ENCODE measurements around the gene CAST.
"Not testable (repeated sequence)": the region's sequence is repeated elsewhere in the genome, so short reads cannot be mapped to it uniquely, and the experiment has no call there.

Gene CAST

GRCh38 chr5:96795626-96796025 lies 133.4 kb downstream of the CAST start:
- Histone ChIP-seq H3K79me2 (ENCODE audit: insufficient read depth, low read length) (no peaks in the 10 kb centered on the region), H4K20me1 (ENCODE audit: low read depth, low read length) (no peaks in the 10 kb centered on the region), H3K27me3 (ENCODE audit: low read length) (no peaks in the 10 kb centered on the region), H3K9me3 (ENCODE audit: insufficient read depth, low read length) (no peaks in the 10 kb centered on the region), H3K4me3 (ENCODE audit: insufficient read depth, low read length, poor library complexity, severe bottlenecking) (no peak overlapping the region), H3K4me2 (ENCODE audit: low read depth, low read length, poor library complexity, severe bottlenecking) (no peak overlapping the region), H3K9ac (ENCODE audit: low read length) (no peak overlapping the region), H2AFZ (ENCODE audit: low read depth, low read length, severe bottlenecking) (no peak overlapping the region), H3K9me2 (replicated peaks; ENCODE audit: insufficient read depth, low read length) (no peaks in the 10 kb centered on the region), H3K27ac (ENCODE audit: low read depth, low read length) (no peak overlapping the region), H3F3A (ENCODE audit: insufficient read depth) (no peaks in the 10 kb centered on the region), H3K36me3 (ENCODE audit: low read length) (peaks cover 25% of the 10 kb centered on the region)
- TF ChIP-seq CTCF (IDR thresholded peaks at IDR 0.05; ENCODE audit: insufficient read depth, low read length, poor library complexity, severe bottlenecking): no peak
- no peak for TF ChIP-seq EZH2phosphoT487 (conservative IDR thresholded peaks at IDR 0.05; ENCODE audit: low read length)

- Histone ChIP-seq H3K9me2 (replicated peaks; ENCODE audit: insufficient read depth, low read length) (no peaks in the 10 kb centered on the region), H3K27me3 (ENCODE audit: low read length) (no peaks in the 10 kb centered on the region), H3K4me2 (ENCODE audit: low read depth, low read length, poor library complexity, severe bottlenecking) (no peak overlapping the region), H3K79me2 (ENCODE audit: insufficient read depth, low read length) (no peaks in the 10 kb centered on the region), H2AFZ (ENCODE audit: low read depth, low read length, severe bottlenecking) (no peak overlapping the region), H4K20me1 (ENCODE audit: low read depth, low read length) (no peaks in the 10 kb centered on the region), H3K36me3 (ENCODE audit: low read length) (peaks cover 25% of the 10 kb centered on the region), H3K4me3 (ENCODE audit: insufficient read depth, low read length, poor library complexity, severe bottlenecking) (no peak overlapping the region), H3K9me3 (ENCODE audit: insufficient read depth, low read length) (no peaks in the 10 kb centered on the region), H3K27ac (ENCODE audit: low read depth, low read length) (no peak overlapping the region), H3F3A (ENCODE audit: insufficient read depth) (no peaks in the 10 kb centered on the region), H3K9ac (ENCODE audit: low read length) (no peak overlapping the region)
- no peak for TF ChIP-seq CTCF (IDR thresholded peaks at IDR 0.05; ENCODE audit: insufficient read depth, low read length, poor library complexity, severe bottlenecking)
- no peak for TF ChIP-seq EZH2phosphoT487 (conservative IDR thresholded peaks at IDR 0.05; ENCODE audit: low read length)
Observed at GRCh38 chr5:96796434-96796833, 134.3 kb downstream of the CAST start.

GRCh38 chr5:96801718-96802117 lies 139.5 kb downstream of the CAST start:
- peaks cover 12% of the 10 kb centered on the region; the same call in 1 of the 2 replicates for H3K36me3 ChIP-seq (ENCODE audit: low read length)
- not testable (repeated sequence) for H3K9me3 ChIP-seq (ENCODE audit: insufficient read depth, low read length); H3K27ac ChIP-seq (ENCODE audit: low read depth, low read length); H3K4me2 ChIP-seq (ENCODE audit: low read depth, low read length, poor library complexity, severe bottlenecking); H3K27me3 ChIP-seq (ENCODE audit: low read length); H3K4me3 ChIP-seq (ENCODE audit: insufficient read depth, low read length, poor library complexity, severe bottlenecking); H3K9me2 ChIP-seq (replicated peaks; ENCODE audit: insufficient read depth, low read length); H2AFZ ChIP-seq (ENCODE audit: low read depth, low read length, severe bottlenecking); H4K20me1 ChIP-seq (ENCODE audit: low read depth, low read length); H3K9ac ChIP-seq (ENCODE audit: low read length)
- H3F3A ChIP-seq (ENCODE audit: insufficient read depth): peaks cover 11% of the 10 kb centered on the region; the same call in 1 of the 2 replicates
- H3K79me2 ChIP-seq (ENCODE audit: insufficient read depth, low read length): peaks cover 14% of the 10 kb centered on the region

GRCh38 chr5:96807075-96807654 lies 145.0 kb downstream of the CAST start:
- Histone ChIP-seq H2AFZ (ENCODE audit: low read depth, low read length, severe bottlenecking) (peak overlapping the region; percentile 82), H3K36me3 (ENCODE audit: low read length) (peaks cover 3% of the 10 kb centered on the region; the same call in 1 of the 2 replicates), H3F3A (ENCODE audit: insufficient read depth) (peaks cover 16% of the 10 kb centered on the region; the same call in 1 of the 2 replicates), H3K9me2 (replicated peaks; ENCODE audit: insufficient read depth, low read length) (no peaks in the 10 kb centered on the region), H3K9ac (ENCODE audit: low read length) (peak overlapping the region; percentile 77), H3K4me3 (ENCODE audit: insufficient read depth, low read length, poor library complexity, severe bottlenecking) (peak overlapping the region; percentile 55), H4K20me1 (ENCODE audit: low read depth, low read length) (no peaks in the 10 kb centered on the region), H3K4me2 (ENCODE audit: low read depth, low read length, poor library complexity, severe bottlenecking) (peak overlapping the region; percentile 97), H3K79me2 (ENCODE audit: insufficient read depth, low read length) (peaks cover 19% of the 10 kb centered on the region), H3K9me3 (ENCODE audit: insufficient read depth, low read length) (no peaks in the 10 kb centered on the region), H3K27ac (ENCODE audit: low read depth, low read length) (peak overlapping the region; percentile 69), H3K27me3 (ENCODE audit: low read length) (no peaks in the 10 kb centered on the region)
- TF ChIP-seq CTCF (IDR thresholded peaks at IDR 0.05; ENCODE audit: insufficient read depth, low read length, poor library complexity, severe bottlenecking) (no peak), EZH2phosphoT487 (conservative IDR thresholded peaks at IDR 0.05; ENCODE audit: low read length) (no peak)

Measured in SU-DHL-6 (cell line).